OCI-LY7 (cell line): ENCODE data around the gene ENOPH1. TPM values are rescaled to one million over a fixed set of nuclear protein-coding genes. Genes with fewer than 3 reads are reported as not detected.

ENCODE experiments used
- BruUV-seq: library from RNA; stranded (reverse); fragments of 400-500 nt; replicated peaks from 2 replicates; lab custom pipeline; 2021; lab: Mats Ljungman, UMichigan
- CTCF ChIA-PET: fragments of 300-600 bp; sonication (Branson Sonifier 250); formaldehyde crosslinking; loops from one replicate; lab custom pipeline; 2022; ENCODE audit warnings: antibody characterized with exemption; ENCODE audit not compliant: unreplicated experiment; lab: Charles Lee
- POLR2A ChIA-PET: fragments of 300-600 bp; sonication (Branson Sonifier 250); formaldehyde crosslinking; loops from one replicate; lab custom pipeline; 2022; ENCODE audit warnings: antibody characterized with exemption; lab: Charles Lee
- DNase-seq: peaks from one replicate; pipeline ENCODE4 v3.0.0-alpha.2; 2015; ENCODE audit warnings: low spot score
- H2AFZ ChIP-seq: fragments of 200-600 bp; sonication (generic), shearing (Covaris generic); 2 replicates; pipeline ENCODE4 v1.6.1; 2014; ENCODE audit warnings: mild to moderate bottlenecking, antibody characterized with exemption, low read length, moderate library complexity
- H3K27ac ChIP-seq: fragments of 200-600 bp; sonication (generic); 2 replicates; pipeline ENCODE4 v1.5.1; 2014; ENCODE audit warnings: mixed run types, low read depth, mild to moderate bottlenecking, moderate library complexity, low read length, inconsistent platforms; ENCODE audit not compliant: poor library complexity, severe bottlenecking
- H3K36me3 ChIP-seq: fragments of 200-600 bp; sonication (generic); 2 replicates; pipeline ENCODE4 v1.6.1; 2014; ENCODE audit warnings: mild to moderate bottlenecking, antibody characterized with exemption, low read length, moderate library complexity, mixed read lengths; ENCODE audit not compliant: insufficient read depth
- H3K4me1 ChIP-seq: fragments of 200-600 bp; sonication (generic); 2 replicates; pipeline ENCODE4 v1.5.1; 2014; ENCODE audit warnings: mild to moderate bottlenecking, low read length; ENCODE audit not compliant: insufficient read depth, poor library complexity, severe bottlenecking
- H3K4me2 ChIP-seq: fragments of 200-600 bp; sonication (generic); 2 replicates; pipeline ENCODE4 v1.6.1; 2014; ENCODE audit warnings: mild to moderate bottlenecking, low read length
- H3K4me3 ChIP-seq: fragments of 200-600 bp; sonication (generic); 2 replicates; pipeline ENCODE4 v1.5.1; 2014; ENCODE audit warnings: mild to moderate bottlenecking, low read depth, low read length; ENCODE audit not compliant: poor library complexity, severe bottlenecking
- H3K79me2 ChIP-seq: fragments of 200-600 bp; sonication (generic); 2 replicates; pipeline ENCODE4 v1.6.1; 2016; ENCODE audit warnings: low read depth, mild to moderate bottlenecking, low read length, moderate library complexity, mixed read lengths; ENCODE audit not compliant: insufficient read depth
- H3K9me2 ChIP-seq: fragments of 200-600 bp; sonication (generic); 2 replicates; pipeline ENCODE4 v1.6.1; 2016; ENCODE audit warnings: mild to moderate bottlenecking, low read length, mixed read lengths; ENCODE audit not compliant: insufficient read depth
- H3K9me3 ChIP-seq: fragments of 200-600 bp; sonication (generic); 2 replicates; pipeline ENCODE4 v1.6.1; 2014; ENCODE audit warnings: mild to moderate bottlenecking, mixed run types, low read length, mixed read lengths
- H4K20me1 ChIP-seq: fragments of 200-600 bp; sonication (generic); 2 replicates; pipeline ENCODE4 v1.6.1; 2014; ENCODE audit warnings: mild to moderate bottlenecking, antibody characterized with exemption, low read length, moderate library complexity, mixed read lengths; ENCODE audit not compliant: insufficient read depth
- CTCF ChIP-seq: fragments of 200-600 bp; sonication (generic); conservative IDR thresholded peaks from 2 replicates; pipeline ENCODE4 v1.5.1; 2014; ENCODE audit warnings: mild to moderate bottlenecking, antibody characterized with exemption, low read length, moderate library complexity, mixed read lengths
- EZH2phosphoT487 ChIP-seq: fragments of 200-600 bp; sonication (generic); IDR thresholded peaks from 2 replicates; pipeline ENCODE4 v1.6.1; 2018; ENCODE audit warnings: low read depth, borderline replicate concordance, mild to moderate bottlenecking, mixed run types, antibody characterized with exemption, low read length, moderate library complexity, mixed read lengths
- intact Hi-C: fragments of 100-400 bp; cut with micrococcal nuclease; formaldehyde crosslinking; loops from one replicate; pipeline ENCODE4 v1.10.0; 2022; ENCODE audit not compliant: unreplicated experiment
- total RNA-seq, 2 experiments: library from RNA; depleted of rRNA in 1 of 2; stranded (reverse); fragments of >200 nt in 1 of 2; shearing (Covaris generic) in 1 of 2; gene quantifications; 2 replicates each; pipeline ENCODE4 v1.2.3, GENCODE V29; 2014 to 2022

ENOPH1 gene
- total RNA-seq, 2 experiments from 2014 or later: 58.7 to 70.2 TPM

DNA sequence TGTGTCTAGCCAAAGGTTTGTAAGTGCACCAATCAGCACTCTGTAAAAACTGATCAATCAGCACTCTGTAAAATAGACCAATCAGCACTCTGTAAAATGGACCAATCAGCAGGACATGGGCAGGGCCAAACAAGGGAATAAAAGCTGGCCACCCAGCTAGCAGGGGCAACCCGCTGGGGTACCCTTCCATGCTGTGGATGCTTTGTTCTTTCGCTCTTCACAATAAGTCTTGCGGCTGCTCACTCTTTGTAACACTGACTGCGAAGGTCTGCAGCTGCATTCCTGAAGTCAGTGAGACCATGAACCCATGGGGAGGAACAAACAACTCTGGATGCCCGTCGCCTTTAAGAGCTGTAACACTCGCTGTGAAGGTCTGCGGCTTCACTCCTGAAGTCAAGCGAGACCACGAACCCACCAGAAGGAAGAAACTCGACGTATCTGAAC lies 14.4 kb upstream of the ENOPH1 start:
- CTCF ChIA-PET: interaction anchor here (1.3 kb wide), 1 partner anchor 26 kb away, joined by 4 read pairs; no protein-coding TSS in a partner anchor
- H3K9me2 ChIP-seq: no peaks in the 10 kb centered on the region

DNA sequence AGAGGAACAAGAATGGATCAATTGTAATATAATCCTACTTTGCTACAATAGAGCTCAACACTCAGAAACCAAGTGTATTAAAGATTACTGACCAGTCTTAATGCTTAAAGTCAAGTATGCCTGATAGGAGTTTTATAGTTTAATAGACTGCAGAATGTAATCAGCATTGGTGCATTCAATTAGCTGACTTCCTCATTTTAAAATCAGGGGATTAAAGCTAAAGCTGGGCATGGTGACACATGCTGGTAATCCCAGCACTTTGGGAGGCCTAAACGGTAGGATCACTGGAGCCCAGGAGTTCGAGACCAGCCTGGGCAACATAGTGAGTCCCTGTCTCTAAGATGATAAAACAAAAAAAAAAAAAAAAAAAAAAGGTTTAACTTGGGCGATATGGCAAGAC lies 10.9 kb upstream of the ENOPH1 start:
- TF ChIP-seq CTCF (no peak), EZH2phosphoT487 (no peak)
- CTCF ChIA-PET: no interaction called here
- H3K4me3 ChIP-seq: no peak overlapping the region
- H3K36me3 ChIP-seq: peaks cover 23% of the 10 kb centered on the region
- no peak overlapping the region for H3K27ac ChIP-seq
- peaks cover 16% of the 10 kb centered on the region; the same call in 1 of the 2 replicates for H4K20me1 ChIP-seq
- BruUV-seq: no TSS peak
- no peaks in the 10 kb centered on the region for H3K4me1 ChIP-seq
- H3K9me3 ChIP-seq: no peaks in the 10 kb centered on the region
- no peaks in the 10 kb centered on the region; the same call in 1 of the 2 replicates for H3K79me2 ChIP-seq
- H2AFZ ChIP-seq: no peak overlapping the region
- no peaks in the 10 kb centered on the region for H3K9me2 ChIP-seq
- intact Hi-C loops: no loop called here
- no peak for DNase-seq
- POLR2A ChIA-PET: interaction anchor here (0.7 to 0.8 kb wide), 2 partner anchors 9 to 67 kb away, joined by 3 to 5 read pairs; no protein-coding TSS in a partner anchor
- H3K4me2 ChIP-seq: no peak overlapping the region

More for the DNA sequence above, 14.4 kb upstream of the ENOPH1 start:
- Histone ChIP-seq H3K36me3 (no peaks in the 10 kb centered on the region), H3K27ac (no peak overlapping the region), H3K4me3 (no peak overlapping the region), H2AFZ (no peak overlapping the region), H3K4me2 (no peak overlapping the region), H3K79me2 (no peaks in the 10 kb centered on the region), H3K4me1 (no peaks in the 10 kb centered on the region), H4K20me1 (no peaks in the 10 kb centered on the region), H3K9me3 (no peaks in the 10 kb centered on the region)
- POLR2A ChIA-PET: interaction anchor here (2.1 kb wide), 1 partner anchor 8 kb away, joined by 6 read pairs; no protein-coding TSS in a partner anchor
- DNase-seq: no peak
- intact Hi-C loops: no loop called here
- TF ChIP-seq CTCF: no peak
- no peak for TF ChIP-seq EZH2phosphoT487
- no TSS peak for BruUV-seq

DNA sequence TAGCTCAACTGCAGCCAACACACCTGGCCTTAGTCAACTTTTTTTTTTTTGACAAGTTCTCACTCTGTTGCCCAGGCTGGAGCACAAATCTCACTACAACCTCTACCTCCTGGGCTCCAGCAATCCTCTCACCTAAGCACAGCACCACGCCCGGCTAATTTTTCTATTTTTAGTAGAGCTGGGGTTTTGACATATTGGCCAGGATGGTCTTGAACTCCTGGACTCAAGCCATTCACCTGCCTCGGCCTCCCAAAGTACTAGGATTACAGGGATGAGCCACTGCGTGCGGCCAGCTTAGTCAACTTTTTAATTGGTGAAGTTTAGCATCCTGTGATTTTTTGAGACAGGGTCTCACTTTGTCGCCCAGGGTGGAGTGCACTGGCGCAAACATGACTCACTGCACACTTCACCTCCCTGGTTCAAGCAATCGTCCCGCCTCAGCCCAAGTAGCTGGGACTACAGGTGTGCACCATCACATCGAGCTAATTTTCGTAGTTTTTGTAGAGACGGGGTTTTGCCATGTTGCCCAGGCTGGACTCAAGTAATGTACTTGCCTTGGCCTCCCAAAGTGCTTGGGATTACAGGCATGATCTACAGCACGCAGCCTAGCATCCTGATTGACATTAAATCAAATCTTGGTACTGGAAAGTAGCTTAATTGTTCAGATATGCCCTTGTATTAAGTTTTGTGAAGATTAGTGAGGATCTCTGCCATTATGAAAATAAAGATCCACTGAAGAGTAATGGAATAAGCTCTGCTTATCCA lies 8.4 kb upstream of the ENOPH1 start:
- TF ChIP-seq EZH2phosphoT487 (no peak), CTCF (no peak)
- ChIA-PET POLR2A (interaction anchor here (0.7 kb wide), 1 partner anchor 56 kb away, joined by 3 read pairs; no protein-coding TSS in a partner anchor), CTCF (no interaction called here)
- DNase-seq: no peak
- no peak overlapping the region for H3K4me2 ChIP-seq
- no peaks in the 10 kb centered on the region for H3K9me2 ChIP-seq
- H3K27ac ChIP-seq: no peak overlapping the region
- H3K9me3 ChIP-seq: no peaks in the 10 kb centered on the region
- no peak overlapping the region for H3K4me3 ChIP-seq
- peaks cover 15% of the 10 kb centered on the region for H3K4me1 ChIP-seq
- H3K36me3 ChIP-seq: peaks cover 48% of the 10 kb centered on the region
- no TSS peak for BruUV-seq
- intact Hi-C loops: no loop called here
- no peak overlapping the region for H2AFZ ChIP-seq
- peaks cover 23% of the 10 kb centered on the region for H3K79me2 ChIP-seq
- H4K20me1 ChIP-seq: peaks cover 41% of the 10 kb centered on the region
